Uterus (tissue), 2 donors: Measurements from ENCODE around the gene MFSD2A.

ENCODE experiments used
- CTCF ChIP-seq, 4 experiments: fragments of 200-600 bp in 2 of 4; fragments of 450-650 bp in 2 of 4; sonication (generic) in 2 of 4; IDR thresholded peaks; one replicate each; pipeline ENCODE4 v1.5.1; 2016 to 2019; ENCODE audit warnings: antibody characterized with exemption in 4 of 4, mild to moderate bottlenecking in 2 of 4, moderate library complexity in 1 of 4
- POLR2A ChIP-seq, 2 donors: fragments of 450-650 bp; IDR thresholded peaks; one replicate each; pipeline ENCODE4 v1.6.1; 2016; ENCODE audit warnings: antibody characterized with exemption in 2 of 2, mild to moderate bottlenecking in 1 of 2, moderate library complexity in 1 of 2

- TF ChIP-seq CTCF (IDR thresholded peaks at IDR 0.05) = no peak
- no peak for TF ChIP-seq POLR2A (IDR thresholded peaks at IDR 0.05)
These were observed 27.4 kb upstream of the MFSD2A start for GRCh38 chr1:39927538-39927937.
